H7 (cell line): ENCODE data around the gene KLHL29. TPM values are rescaled to one million over a fixed set of nuclear protein-coding genes. Genes with fewer than 3 reads are reported as not detected.

Experiments used
- DNase-seq: peaks from one replicate; pipeline ENCODE4 v3.0.0; 2012
- H3K27me3 ChIP-seq: 2 replicates; pipeline ENCODE4 v1.6.0; 2011; ENCODE audit warnings: mild to moderate bottlenecking, low read length; ENCODE audit not compliant: control insufficient read depth, insufficient read depth
- H3K36me3 ChIP-seq: replicated peaks from 2 replicates; pipeline ENCODE4 v1.5.1; 2011; ENCODE audit warnings: low read length; ENCODE audit not compliant: control insufficient read depth, insufficient read depth
- H3K4me3 ChIP-seq: 2 replicates; pipeline ENCODE4 v1.5.1; 2011; ENCODE audit warnings: low read depth, mild to moderate bottlenecking, control low read depth, low read length, moderate library complexity; ENCODE audit not compliant: insufficient read depth
- total RNA-seq: library from RNA; depleted of rRNA; stranded (reverse); fragments of >200 nt; shearing (Covaris generic); gene quantifications from 2 replicates; pipeline ENCODE4 v1.2.3, GENCODE V29; 2014

The KLHL29 gene
- total RNA-seq, 1 experiment from 2014 or later: 6.2 TPM

- Histone ChIP-seq H3K4me3 (no peak overlapping the region), H3K27me3 (no peaks in the 10 kb centered on the region), H3K36me3 (no peaks in the 10 kb centered on the region)
- DNase-seq: peak; percentile 85
These were observed 179.0 kb downstream of the KLHL29 start for GRCh38 chr2:23563673-23564614.

DNA sequence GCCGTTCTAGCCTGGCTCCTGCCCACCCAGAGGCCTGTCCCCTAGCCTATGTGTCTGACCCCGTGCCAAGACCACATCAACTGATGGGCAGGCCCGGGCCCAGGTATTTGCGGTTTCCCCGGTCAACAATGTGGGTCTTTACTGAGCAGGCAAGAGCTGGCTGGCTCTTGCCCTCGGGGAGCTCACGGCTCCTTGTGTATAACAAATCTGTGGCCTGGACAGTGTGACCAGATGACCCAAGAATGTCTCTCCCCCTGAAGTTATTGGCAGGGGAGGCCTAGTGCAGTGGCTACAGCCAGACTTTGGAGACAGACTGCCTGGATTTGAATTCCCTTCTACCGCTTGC, 179.6 kb downstream of the KLHL29 start:
- no peaks in the 10 kb centered on the region for H3K36me3 ChIP-seq
- no peaks in the 10 kb centered on the region for H3K27me3 ChIP-seq
- H3K4me3 ChIP-seq: no peak overlapping the region
- DNase-seq: no peak

GRCh38 chr2:23565374-23565773, 180.4 kb downstream of the KLHL29 start:
- Histone ChIP-seq H3K4me3 (no peak overlapping the region), H3K36me3 (no peaks in the 10 kb centered on the region), H3K27me3 (no peaks in the 10 kb centered on the region)
- DNase-seq: no peak

DNA sequence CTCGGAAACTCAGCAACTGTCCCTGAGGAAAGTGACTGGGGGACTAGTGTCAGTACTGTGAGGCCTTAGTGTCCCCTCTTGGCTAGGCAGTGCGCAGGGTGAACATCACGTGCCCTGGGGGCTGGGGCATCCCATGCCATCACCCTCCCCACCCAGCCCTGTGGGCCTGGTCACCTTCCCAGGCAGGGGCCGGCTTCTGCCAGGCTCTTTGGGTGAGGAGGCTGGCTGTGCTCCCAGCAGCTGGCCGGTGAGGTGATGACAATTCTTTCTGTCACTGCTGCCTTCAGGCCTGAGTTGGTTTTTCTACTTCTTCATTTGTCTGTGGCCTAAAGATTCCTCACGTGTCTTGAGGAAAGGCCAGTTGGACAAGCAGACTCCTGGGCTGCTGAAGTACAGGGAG, 180.8 kb downstream of the KLHL29 start:
- no peaks in the 10 kb centered on the region for H3K27me3 ChIP-seq
- no peaks in the 10 kb centered on the region for H3K36me3 ChIP-seq
- no peak overlapping the region for H3K4me3 ChIP-seq
- DNase-seq: no peak

- H3K36me3 ChIP-seq: no peaks in the 10 kb centered on the region
- no peak overlapping the region for H3K4me3 ChIP-seq
- peak; percentile 92 for DNase-seq
- no peaks in the 10 kb centered on the region for H3K27me3 ChIP-seq
These were observed 181.5 kb downstream of the KLHL29 start for GRCh38 chr2:23566241-23567142.

DNA sequence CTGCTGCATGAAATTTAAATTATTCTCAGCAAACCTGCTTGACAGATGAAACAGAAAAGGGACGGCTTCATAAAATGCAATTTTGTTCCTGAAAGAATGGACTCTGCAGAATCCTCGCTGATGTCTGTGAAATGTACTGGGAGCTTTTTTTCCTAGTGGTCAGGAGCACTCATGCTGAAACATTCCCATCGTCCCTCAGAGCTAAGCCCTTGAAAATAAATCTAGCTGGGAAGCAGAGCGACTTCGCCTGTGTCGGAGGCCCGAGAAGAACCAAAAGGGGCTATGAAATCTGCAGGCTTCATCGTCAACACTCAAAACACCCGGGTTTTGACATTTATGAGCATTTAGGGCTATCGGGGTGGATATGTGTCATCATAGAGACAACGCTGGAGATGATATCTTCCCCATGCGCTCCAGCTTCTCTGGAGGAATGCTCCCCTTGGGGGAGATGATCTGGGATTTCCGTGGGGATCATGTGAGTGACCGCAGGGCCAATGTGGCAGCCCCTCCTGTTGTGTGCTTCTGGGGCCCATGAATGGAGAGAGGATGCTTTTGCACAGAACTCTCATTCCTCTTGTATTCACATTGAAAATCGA, 182.3 kb downstream of the KLHL29 start:
- Histone ChIP-seq H3K27me3 (no peaks in the 10 kb centered on the region), H3K36me3 (no peaks in the 10 kb centered on the region), H3K4me3 (no peak overlapping the region)
- no peak for DNase-seq

GRCh38 chr2:23568211-23568610, 183.2 kb downstream of the KLHL29 start:
- Histone ChIP-seq H3K27me3 (no peaks in the 10 kb centered on the region), H3K36me3 (no peaks in the 10 kb centered on the region), H3K4me3 (no peak overlapping the region)
- DNase-seq: no peak

GRCh38 chr2:23568626-23569190, 183.7 kb downstream of the KLHL29 start:
- Histone ChIP-seq H3K4me3 (no peak overlapping the region), H3K36me3 (no peaks in the 10 kb centered on the region), H3K27me3 (no peaks in the 10 kb centered on the region)
- no peak for DNase-seq

GRCh38 chr2:23569761-23570365, 184.9 kb downstream of the KLHL29 start:
- Histone ChIP-seq H3K4me3 (no peak overlapping the region), H3K36me3 (no peaks in the 10 kb centered on the region), H3K27me3 (no peaks in the 10 kb centered on the region)
- DNase-seq: no peak

DNA sequence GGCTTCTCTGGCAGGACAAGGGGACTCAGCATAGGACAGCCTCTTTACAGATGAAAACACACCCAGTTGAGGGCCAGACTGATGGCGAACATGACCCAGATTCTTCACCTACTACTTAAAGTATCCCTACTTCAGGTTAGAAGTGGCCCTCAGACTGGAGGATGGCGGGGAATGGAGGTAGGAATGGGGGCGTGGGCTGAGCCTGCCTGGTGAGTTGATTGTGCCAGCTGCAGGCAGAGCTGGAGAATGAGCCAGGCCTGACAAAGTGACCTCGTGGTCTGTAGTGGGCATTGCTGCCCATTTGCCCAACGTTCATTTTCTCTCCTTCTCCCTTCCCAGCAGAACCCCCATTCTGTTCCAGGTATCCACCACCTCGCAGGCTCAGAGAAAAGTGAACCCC, 186.1 kb downstream of the KLHL29 start:
- H3K27me3 ChIP-seq: no peaks in the 10 kb centered on the region

GRCh38 chr2:23571527-23572282, 186.7 kb downstream of the KLHL29 start:
- Histone ChIP-seq H3K36me3 (no peaks in the 10 kb centered on the region), H3K27me3 (no peaks in the 10 kb centered on the region), H3K4me3 (no peak overlapping the region)
- DNase-seq: no peak

More for the DNA sequence above, 186.1 kb downstream of the KLHL29 start:
- no peak for DNase-seq
- Histone ChIP-seq H3K4me3 (no peak overlapping the region), H3K36me3 (no peaks in the 10 kb centered on the region)

GRCh38 chr2:23574919-23575654, 190.1 kb downstream of the KLHL29 start:
- Histone ChIP-seq H3K27me3 (no peaks in the 10 kb centered on the region), H3K36me3 (no peaks in the 10 kb centered on the region), H3K4me3 (no peak overlapping the region)
- peak; percentile 88 for DNase-seq
